ENCODE measurements around the gene KLRC3.

The KLRC3 gene

GRCh38 chr12:10405294-10405693 is 15.1 kb downstream of the KLRC3 start:
- no peak for TF ChIP-seq CTCF (conservative IDR thresholded peaks at IDR 0.05)
- H3K27ac ChIP-seq = no peak overlapping the region

- TF ChIP-seq CTCF (conservative IDR thresholded peaks at IDR 0.05) = no peak
- no peak overlapping the region for H3K27ac ChIP-seq
Measured at GRCh38 chr12:10404798-10405197, 15.6 kb downstream of the KLRC3 start.

- no peak for TF ChIP-seq CTCF (conservative IDR thresholded peaks at IDR 0.05)
- no peak overlapping the region for H3K27ac ChIP-seq
Measured at GRCh38 chr12:10400829-10401228, 19.6 kb downstream of the KLRC3 start.

- TF ChIP-seq CTCF (conservative IDR thresholded peaks at IDR 0.05) = no peak
- H3K27ac ChIP-seq = peak overlapping the region; percentile 95; the same call in 1 of the 2 replicates
Measured at GRCh38 chr12:10398168-10398567, 22.2 kb downstream of the KLRC3 start.

- no peak for TF ChIP-seq CTCF (conservative IDR thresholded peaks at IDR 0.05)
- H3K27ac ChIP-seq = peak overlapping the region; percentile 95
Measured at GRCh38 chr12:10397296-10397695, 23.1 kb downstream of the KLRC3 start.

- peak overlapping the region; percentile 95 for H3K27ac ChIP-seq
Measured at GRCh38 chr12:10396176-10396575, 24.2 kb downstream of the KLRC3 start.

GRCh38 chr12:10395390-10395998 is 24.9 kb downstream of the KLRC3 start:
- TF ChIP-seq CTCF (conservative IDR thresholded peaks at IDR 0.05) = no peak
- peak overlapping the region; percentile 95 for H3K27ac ChIP-seq

- H3K27ac ChIP-seq = peak overlapping the region; percentile 95
Measured at GRCh38 chr12:10394531-10395152, 25.8 kb downstream of the KLRC3 start.
